ENCODE results near the gene SORCS3. TPM values are rescaled to one million over a fixed set of nuclear protein-coding genes. Genes with fewer than 3 reads are reported as not detected.

Gene SORCS3
- total RNA-seq, 1 donor from 2014 or later = 0.26 TPM

GRCh38 chr10:105104297-105104696 is 463.2 kb downstream of the SORCS3 start:
- Mint-ChIP-seq H3K27me3 (ENCODE audit: insufficient read depth, low read depth) (peaks cover 2% of the 10 kb centered on the region), H3K27ac (no peak overlapping the region), H3K4me1 (peaks cover 3% of the 10 kb centered on the region), H3K36me3 (no peaks in the 10 kb centered on the region), H3K9me3 (no peaks in the 10 kb centered on the region), H3K4me3 (no peak overlapping the region)
- Histone ChIP-seq H2AFZ (replicated peaks) (no peak overlapping the region), H3K79me2 (ENCODE audit: low read depth) (no peaks in the 10 kb centered on the region), H3K27me3 (no peaks in the 10 kb centered on the region), H4K20me1 (ENCODE audit: low read depth) (no peaks in the 10 kb centered on the region), H3K4me3 (no peak overlapping the region), H3K4me2 (no peak overlapping the region), H3K9ac (no peak overlapping the region), H3F3A (ENCODE audit: low read depth) (no peaks in the 10 kb centered on the region), H3K4me1 (no peaks in the 10 kb centered on the region), H3K27ac (no peak overlapping the region), H3K36me3 (no peaks in the 10 kb centered on the region), H3K9me3 (ENCODE audit: low read depth) (no peaks in the 10 kb centered on the region)
- DNase-seq (ENCODE audit: low spot score) = no peak
- TF ChIP-seq, protein P1, sequence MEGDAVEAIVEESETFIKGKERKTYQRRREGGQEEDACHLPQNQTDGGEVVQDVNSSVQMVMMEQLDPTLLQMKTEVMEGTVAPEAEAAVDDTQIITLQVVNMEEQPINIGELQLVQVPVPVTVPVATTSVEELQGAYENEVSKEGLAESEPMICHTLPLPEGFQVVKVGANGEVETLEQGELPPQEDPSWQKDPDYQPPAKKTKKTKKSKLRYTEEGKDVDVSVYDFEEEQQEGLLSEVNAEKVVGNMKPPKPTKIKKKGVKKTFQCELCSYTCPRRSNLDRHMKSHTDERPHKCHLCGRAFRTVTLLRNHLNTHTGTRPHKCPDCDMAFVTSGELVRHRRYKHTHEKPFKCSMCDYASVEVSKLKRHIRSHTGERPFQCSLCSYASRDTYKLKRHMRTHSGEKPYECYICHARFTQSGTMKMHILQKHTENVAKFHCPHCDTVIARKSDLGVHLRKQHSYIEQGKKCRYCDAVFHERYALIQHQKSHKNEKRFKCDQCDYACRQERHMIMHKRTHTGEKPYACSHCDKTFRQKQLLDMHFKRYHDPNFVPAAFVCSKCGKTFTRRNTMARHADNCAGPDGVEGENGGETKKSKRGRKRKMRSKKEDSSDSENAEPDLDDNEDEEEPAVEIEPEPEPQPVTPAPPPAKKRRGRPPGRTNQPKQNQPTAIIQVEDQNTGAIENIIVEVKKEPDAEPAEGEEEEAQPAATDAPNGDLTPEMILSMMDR (IDR thresholded peaks at IDR 0.05) = no peak
- no peak for TF ChIP-seq EZH2phosphoT487 (IDR thresholded peaks at IDR 0.05)
- no peak for TF ChIP-seq EZH2 (IDR thresholded peaks at IDR 0.05)

DNA sequence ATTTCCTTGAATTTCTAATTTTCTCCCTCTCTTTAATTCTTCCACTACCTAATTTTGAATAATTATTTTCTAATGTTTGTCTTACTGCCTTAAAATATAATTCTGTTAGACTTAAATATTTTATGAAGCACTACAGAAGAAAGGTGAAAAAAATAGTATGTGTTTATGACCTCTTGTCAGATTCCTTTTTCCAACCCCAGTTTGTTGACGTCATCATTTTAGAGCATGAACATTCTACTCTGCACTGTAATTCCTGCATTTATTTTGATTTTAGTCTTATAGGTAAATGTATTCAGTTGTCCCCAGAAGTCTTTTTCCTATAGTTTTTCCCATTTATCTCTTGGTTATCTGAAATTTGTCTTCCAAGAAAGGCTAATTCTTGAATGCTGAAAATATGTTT is 468.1 kb downstream of the SORCS3 start:
- Mint-ChIP-seq H3K4me1 (peaks cover 20% of the 10 kb centered on the region), H3K27ac (no peak overlapping the region), H3K9me3 (peaks cover 3% of the 10 kb centered on the region), H3K36me3 (no peaks in the 10 kb centered on the region), H3K27me3 (ENCODE audit: insufficient read depth, low read depth) (peaks cover 2% of the 10 kb centered on the region), H3K4me3 (no peak overlapping the region)
- H3K36me3 ChIP-seq = no peaks in the 10 kb centered on the region
- no peaks in the 10 kb centered on the region for H3K9me3 ChIP-seq (ENCODE audit: low read depth)
- TF ChIP-seq EZH2phosphoT487 (IDR thresholded peaks at IDR 0.05) (no peak), EZH2 (IDR thresholded peaks at IDR 0.05) (no peak)
- TF ChIP-seq, protein P1 (IDR thresholded peaks at IDR 0.05) = no peak
- H3K4me3 ChIP-seq = no peak overlapping the region
- H3K9ac ChIP-seq = no peak overlapping the region
- H3K4me2 ChIP-seq = no peak overlapping the region
- peaks cover 18% of the 10 kb centered on the region for H3F3A ChIP-seq (ENCODE audit: low read depth)
- H2AFZ ChIP-seq (replicated peaks) = no peak overlapping the region
- no peaks in the 10 kb centered on the region for H4K20me1 ChIP-seq (ENCODE audit: low read depth)
- H3K79me2 ChIP-seq (ENCODE audit: low read depth) = no peaks in the 10 kb centered on the region
- H3K27ac ChIP-seq = no peak overlapping the region
- H3K4me1 ChIP-seq = peaks cover 28% of the 10 kb centered on the region
- no peaks in the 10 kb centered on the region for H3K27me3 ChIP-seq
- DNase-seq (ENCODE audit: low spot score) = no peak

GRCh38 chr10:105112862-105113261 is 471.8 kb downstream of the SORCS3 start:
- TF ChIP-seq EZH2 (IDR thresholded peaks at IDR 0.05) (no peak), EZH2phosphoT487 (IDR thresholded peaks at IDR 0.05) (no peak)
- TF ChIP-seq, protein P1 (IDR thresholded peaks at IDR 0.05) = no peak
- no peak overlapping the region for H3K9ac ChIP-seq
- peaks cover 22% of the 10 kb centered on the region for H3F3A ChIP-seq (ENCODE audit: low read depth)
- no peak overlapping the region for H3K4me3 ChIP-seq
- peaks cover 2% of the 10 kb centered on the region for H3K27me3 Mint-ChIP-seq (ENCODE audit: insufficient read depth, low read depth)
- H3K4me3 Mint-ChIP-seq = no peak overlapping the region
- DNase-seq (ENCODE audit: low spot score) = peak; percentile 34
- H2AFZ ChIP-seq (replicated peaks) = no peak overlapping the region
- peak overlapping the region; percentile 68 for H3K4me2 ChIP-seq
- H3K36me3 ChIP-seq = no peaks in the 10 kb centered on the region
- no peaks in the 10 kb centered on the region for H3K79me2 ChIP-seq (ENCODE audit: low read depth)
- peaks cover 27% of the 10 kb centered on the region for H3K4me1 Mint-ChIP-seq
- no peak overlapping the region for H3K27ac Mint-ChIP-seq
- H3K27me3 ChIP-seq = no peaks in the 10 kb centered on the region
- H3K9me3 ChIP-seq (ENCODE audit: low read depth) = no peaks in the 10 kb centered on the region
- no peaks in the 10 kb centered on the region for H3K36me3 Mint-ChIP-seq
- no peak overlapping the region for H3K27ac ChIP-seq
- H3K4me1 ChIP-seq = peaks cover 36% of the 10 kb centered on the region
- H4K20me1 ChIP-seq (ENCODE audit: low read depth) = no peaks in the 10 kb centered on the region
- peaks cover 6% of the 10 kb centered on the region for H3K9me3 Mint-ChIP-seq

All from neural progenitor cell (in vitro differentiated cells).